PC-3 (cell line): Measurements from ENCODE around the gene ASXL1.

Experiments
- CTCF ChIP-seq: fragments of 300-600 bp; sonication (generic); conservative IDR thresholded peaks from 2 replicates; pipeline ENCODE4 v1.5.1; 2017; ENCODE audit warnings: antibody characterized with exemption, low read depth, mild to moderate bottlenecking, low read length
- EZH2 ChIP-seq: fragments of 300-600 bp; sonication (generic); IDR thresholded peaks from one replicate; pipeline ENCODE4 v1.6.1; 2017; ENCODE audit warnings: antibody characterized with exemption, mild to moderate bottlenecking, low read length; ENCODE audit not compliant: unreplicated experiment
- EZH2phosphoT487 ChIP-seq: fragments of 300-600 bp; sonication (generic); IDR thresholded peaks from 2 replicates; pipeline ENCODE4 v1.6.1; 2018; ENCODE audit warnings: mild to moderate bottlenecking, antibody characterized with exemption, low read length, borderline replicate concordance

- TF ChIP-seq CTCF (no peak), EZH2 (no peak), EZH2phosphoT487 (no peak)
Measured at GRCh38 chr20:32468860-32469259, 110.7 kb downstream of the ASXL1 start.
